HL-60/S4 treated with retinoic acid at 250 ng/mL for 4 days and 3 days (cell line): Measurements from ENCODE around the gene TMEM17.

Source experiments
- in situ Hi-C: fragments of 300-500 bp; cut with MboI; formaldehyde crosslinking; loops from 2 replicates; pipeline ENCODE4 v1.7.0; 2022; ENCODE audit warnings: low sequenced_read_pairs

TMEM17 gene

GRCh38 chr2:62474176-62474575 is 31.8 kb downstream of the TMEM17 start:
- in situ Hi-C loops, result loop anchor here (25.0 kb wide), 1 partner anchor 288 kb away; no protein-coding TSS in a partner anchor

GRCh38 chr2:62473246-62473827 is 32.7 kb downstream of the TMEM17 start:
- in situ Hi-C loops, result loop anchor here (25.0 kb wide), 1 partner anchor 289 kb away; no protein-coding TSS in a partner anchor

- in situ Hi-C loops, result loop anchor here (25.0 kb wide), 1 partner anchor 290 kb away; no protein-coding TSS in a partner anchor
Measured at GRCh38 chr2:62472312-62472711, 33.7 kb downstream of the TMEM17 start.

DNA sequence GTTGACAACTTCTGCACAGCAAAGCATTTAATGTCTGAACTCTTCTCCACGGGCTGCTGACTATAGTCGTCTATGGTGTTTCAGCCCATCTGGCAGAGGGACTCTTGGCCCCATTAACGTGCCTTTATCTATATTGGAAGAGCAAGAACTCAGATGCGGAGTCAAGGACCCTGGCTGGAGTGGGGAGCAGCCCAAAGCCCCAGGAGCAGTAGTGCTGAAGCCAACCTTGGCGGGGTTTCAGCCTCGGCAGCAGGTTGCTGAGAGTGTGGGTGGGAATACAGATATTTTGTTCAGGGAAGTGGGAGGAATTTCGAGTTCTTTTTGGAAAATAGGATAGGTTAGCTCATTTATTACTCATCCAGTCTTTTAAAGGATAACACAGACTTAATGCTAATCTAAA is 34.2 kb downstream of the TMEM17 start:
- in situ Hi-C loops, result loop anchor here (25.0 kb wide), 1 partner anchor 290 kb away; no protein-coding TSS in a partner anchor

GRCh38 chr2:62471404-62471803 is 34.6 kb downstream of the TMEM17 start:
- in situ Hi-C loops, result loop anchor here (25.0 kb wide), 1 partner anchor 291 kb away; no protein-coding TSS in a partner anchor

DNA sequence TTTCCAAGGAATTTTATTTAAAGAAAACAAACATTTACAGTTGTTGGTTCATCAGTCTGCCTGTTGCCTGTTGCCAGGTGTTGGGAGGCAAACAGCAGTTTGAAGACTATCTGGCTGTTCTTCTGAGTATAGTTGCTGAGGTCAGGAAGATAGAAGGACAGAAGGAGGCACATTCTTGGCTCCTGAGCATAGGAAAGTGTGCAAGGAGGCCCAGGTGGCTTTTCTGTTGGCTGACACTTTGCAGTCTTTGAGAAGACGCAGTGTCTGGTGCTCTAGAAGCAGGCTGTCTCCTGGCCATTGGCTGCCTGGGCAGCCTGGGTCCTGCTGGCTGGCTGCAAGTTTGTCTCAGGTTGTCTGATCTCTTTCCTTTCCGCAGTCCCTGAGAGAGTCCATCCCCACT is 36.4 kb downstream of the TMEM17 start:
- in situ Hi-C loops, result loop anchor here (25.0 kb wide), 1 partner anchor 293 kb away; no protein-coding TSS in a partner anchor

- in situ Hi-C loops, result loop anchor here (25.0 kb wide), 1 partner anchor 293 kb away; no protein-coding TSS in a partner anchor
Measured at GRCh38 chr2:62469114-62469513, 36.9 kb downstream of the TMEM17 start.

DNA sequence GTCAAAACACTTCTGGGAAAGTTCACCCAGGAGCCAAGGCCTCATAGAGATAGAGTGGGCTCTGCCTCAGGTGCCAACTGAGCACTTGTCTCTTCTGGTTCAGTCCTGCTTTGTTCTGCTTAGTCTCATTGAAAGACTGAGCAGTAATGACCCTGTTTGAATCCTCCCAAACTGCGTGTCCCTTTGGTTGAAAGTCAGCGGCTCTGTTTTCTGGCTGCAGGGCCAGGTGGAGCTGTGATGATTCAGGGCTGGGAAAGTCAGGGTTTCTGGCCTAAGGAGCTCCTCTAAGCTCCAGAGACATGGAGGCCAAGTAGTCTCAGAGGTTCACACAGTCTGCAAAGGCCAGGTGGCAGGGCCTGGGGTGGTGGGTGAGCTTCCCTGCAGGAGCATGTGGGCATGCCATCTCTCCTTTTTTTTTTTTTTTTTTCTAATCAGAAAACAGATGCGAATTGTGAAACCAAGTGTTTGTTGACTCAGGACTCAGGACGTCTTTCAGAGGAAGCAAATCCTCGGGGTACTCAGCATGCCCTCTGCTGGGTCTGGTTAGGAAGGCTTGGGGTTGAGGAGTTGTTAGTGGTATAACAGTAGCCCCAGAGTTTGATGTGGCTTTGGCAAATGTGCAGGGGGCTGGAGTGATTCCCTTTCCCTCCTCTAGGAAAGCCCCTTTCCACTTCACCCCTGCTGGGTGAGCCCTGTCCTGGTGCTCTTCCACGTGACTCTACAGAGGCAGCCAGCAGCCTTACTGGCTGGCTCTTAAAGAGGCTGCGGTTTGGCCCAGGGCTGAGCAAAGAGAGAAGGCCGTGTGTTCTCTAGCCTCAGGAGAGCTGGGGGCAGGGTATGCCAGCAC is 38.3 kb downstream of the TMEM17 start:
- in situ Hi-C loops, result loop anchor here (25.0 kb wide), 1 partner anchor 295 kb away; no protein-coding TSS in a partner anchor

DNA sequence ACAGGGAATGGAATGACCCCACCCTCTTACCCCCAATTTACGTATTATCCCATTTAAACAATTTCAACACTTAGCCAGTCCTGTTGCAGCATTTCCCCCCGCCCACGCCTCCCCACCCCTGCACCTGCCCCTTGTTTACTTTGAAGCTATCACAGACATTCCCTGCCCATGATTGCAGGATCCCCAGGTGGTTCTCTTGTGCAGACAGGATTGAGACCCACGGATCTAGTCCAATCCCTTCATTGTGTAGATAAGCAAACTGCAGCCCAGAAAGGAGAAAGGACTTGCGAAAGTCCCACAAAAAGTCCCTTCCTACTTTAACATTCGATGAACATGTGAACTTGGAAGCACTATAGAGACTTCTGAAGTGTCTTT is 38.9 kb downstream of the TMEM17 start:
- in situ Hi-C loops, result loop anchor here (25.0 kb wide), 1 partner anchor 295 kb away; no protein-coding TSS in a partner anchor

GRCh38 chr2:62466503-62466854 is 39.5 kb downstream of the TMEM17 start:
- in situ Hi-C loops, result loop anchor here (25.0 kb wide), 1 partner anchor 296 kb away; no protein-coding TSS in a partner anchor

DNA sequence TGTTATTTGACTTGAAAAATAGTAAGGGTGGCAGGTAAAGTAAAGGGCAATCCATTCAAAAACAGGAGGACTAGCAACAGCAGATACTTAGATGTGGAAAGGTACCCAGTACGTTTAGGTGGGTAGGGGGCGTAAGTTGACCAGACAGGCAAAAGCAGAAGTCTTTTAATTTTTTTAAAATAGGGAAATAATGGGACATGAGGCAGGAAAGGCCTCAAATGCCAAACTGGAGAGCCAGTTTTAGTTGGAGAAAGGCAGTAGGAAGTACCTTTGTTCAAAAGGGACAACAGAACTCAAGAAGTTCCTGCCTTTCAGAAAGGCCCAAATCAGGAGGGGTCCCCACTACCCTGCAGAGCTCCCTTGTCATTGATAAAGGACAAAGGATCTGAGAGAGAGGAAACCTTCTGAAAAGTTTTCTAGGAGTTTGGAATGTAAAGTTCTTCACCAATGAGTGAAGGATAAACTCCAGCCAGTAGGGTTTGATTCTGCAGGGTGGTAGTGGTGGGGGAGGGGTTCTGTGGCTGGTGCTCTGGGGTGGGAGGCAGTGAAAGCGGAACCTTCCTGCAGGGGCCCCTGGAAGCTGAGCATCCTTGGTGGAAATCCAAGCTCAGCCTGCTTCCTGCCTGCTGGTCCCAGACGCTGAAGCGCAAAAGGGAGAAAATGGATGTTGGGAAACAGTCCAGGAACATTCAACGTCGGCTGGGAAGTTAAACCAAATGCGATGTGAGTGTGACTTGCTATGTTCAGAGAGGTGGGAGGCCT is 40.1 kb downstream of the TMEM17 start:
- in situ Hi-C loops, result loop anchor here (25.0 kb wide), 1 partner anchor 296 kb away; no protein-coding TSS in a partner anchor

DNA sequence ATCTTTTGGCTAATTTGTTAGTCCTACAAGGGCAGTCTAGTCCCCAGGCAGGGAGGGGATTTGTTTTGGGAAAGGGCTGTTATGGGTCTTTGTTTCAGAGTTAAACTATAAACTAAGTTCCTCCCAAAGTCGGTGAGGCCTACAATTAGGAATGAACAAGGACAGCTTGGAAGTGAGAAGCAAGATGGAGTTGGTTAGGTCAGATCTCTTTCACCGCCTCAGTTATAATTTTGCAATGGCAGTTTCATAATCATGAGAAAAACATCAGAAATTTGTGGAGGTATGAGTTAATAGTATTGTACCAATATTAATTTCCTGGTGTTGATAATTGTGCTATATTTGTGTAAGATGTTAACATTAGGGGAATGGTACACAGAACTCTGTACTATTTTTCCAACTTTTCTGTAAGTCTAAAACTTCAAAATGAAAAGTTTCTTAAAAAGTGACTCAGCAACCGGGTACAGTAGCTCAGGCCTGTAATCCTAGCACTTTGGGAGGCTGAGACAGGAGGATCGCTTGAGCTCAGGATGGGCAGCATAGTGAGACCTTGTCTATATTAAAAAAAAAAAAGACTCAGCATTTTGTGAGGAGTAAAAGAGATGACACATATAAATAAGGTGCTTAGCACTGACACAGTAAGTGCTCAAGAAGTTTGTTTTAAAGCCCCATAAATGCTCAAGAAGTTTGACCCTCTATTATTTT is 40.8 kb downstream of the TMEM17 start:
- in situ Hi-C loops, result loop anchor here (25.0 kb wide), 1 partner anchor 297 kb away; no protein-coding TSS in a partner anchor

DNA sequence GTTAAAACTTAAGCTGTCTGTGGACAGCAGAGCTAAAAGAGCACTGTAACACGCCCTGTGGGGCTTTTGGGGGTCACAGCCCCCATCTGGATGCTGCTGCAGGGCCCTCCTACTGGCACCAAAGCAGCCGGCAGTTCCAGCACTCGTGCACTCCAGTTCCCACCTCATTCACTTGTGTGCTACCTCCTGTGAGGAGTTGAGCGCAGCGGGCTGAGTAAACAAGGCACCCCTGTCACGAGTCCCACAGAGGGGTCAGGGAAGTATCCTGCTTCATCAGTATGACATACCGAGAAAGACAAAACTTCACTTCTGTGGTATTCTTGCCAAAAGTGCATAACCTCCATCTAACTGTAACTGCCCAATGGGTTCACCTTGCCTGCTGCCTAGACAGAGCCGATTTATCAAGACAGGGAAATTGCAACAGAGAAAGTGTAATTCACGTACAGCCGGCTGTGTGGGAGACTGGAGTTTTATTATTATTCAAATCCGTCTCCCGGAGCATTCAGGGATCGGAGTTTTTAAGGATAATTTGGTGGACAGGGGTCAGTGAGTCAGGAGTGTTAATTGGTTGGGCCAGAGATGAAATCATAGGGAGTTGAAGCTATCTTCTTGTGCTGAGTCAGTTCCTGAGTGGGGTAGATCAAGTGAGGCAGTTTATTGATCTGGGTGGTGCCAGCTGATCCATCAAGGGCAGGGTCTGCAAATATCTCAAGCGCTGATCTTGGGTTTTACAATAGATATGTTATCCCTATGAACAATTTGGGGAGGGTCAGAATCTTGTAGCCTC is 41.6 kb downstream of the TMEM17 start:
- in situ Hi-C loops, result loop anchor here (25.0 kb wide), 1 partner anchor 298 kb away; no protein-coding TSS in a partner anchor

GRCh38 chr2:62462211-62462610 is 43.8 kb downstream of the TMEM17 start:
- in situ Hi-C loops, result loop anchor here (25.0 kb wide), 1 partner anchor 300 kb away; no protein-coding TSS in a partner anchor

DNA sequence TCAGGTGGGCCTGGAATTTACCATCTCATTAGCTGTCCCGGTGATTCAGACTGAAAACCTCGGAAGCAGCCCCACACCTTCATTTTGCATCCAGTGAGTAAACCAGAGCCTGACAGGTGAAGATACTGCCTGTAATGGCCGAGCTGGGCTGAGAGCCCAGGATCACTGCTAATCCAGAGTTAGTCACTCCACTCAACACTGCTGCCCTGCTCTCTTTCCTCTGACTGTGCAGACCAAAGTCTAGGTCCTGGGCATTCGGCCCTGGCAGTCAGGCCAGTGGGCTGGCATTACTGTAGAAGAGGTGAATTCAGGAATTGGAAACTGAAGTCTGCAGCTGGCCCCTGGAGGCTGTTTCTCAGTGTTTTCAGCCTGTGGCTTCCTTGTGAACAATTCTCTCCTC is 44.3 kb downstream of the TMEM17 start:
- in situ Hi-C loops, result loop anchor here (25.0 kb wide), 1 partner anchor 301 kb away; no protein-coding TSS in a partner anchor

GRCh38 chr2:62461017-62461553 is 44.9 kb downstream of the TMEM17 start:
- in situ Hi-C loops, result loop anchor here (25.0 kb wide), 1 partner anchor 301 kb away; no protein-coding TSS in a partner anchor

GRCh38 chr2:62460175-62460574 is 45.8 kb downstream of the TMEM17 start:
- in situ Hi-C loops, result loop anchor here (25.0 kb wide), 1 partner anchor 302 kb away; no protein-coding TSS in a partner anchor

GRCh38 chr2:62459672-62460071 is 46.3 kb downstream of the TMEM17 start:
- in situ Hi-C loops, result loop anchor here (25.0 kb wide), 1 partner anchor 303 kb away; no protein-coding TSS in a partner anchor

DNA sequence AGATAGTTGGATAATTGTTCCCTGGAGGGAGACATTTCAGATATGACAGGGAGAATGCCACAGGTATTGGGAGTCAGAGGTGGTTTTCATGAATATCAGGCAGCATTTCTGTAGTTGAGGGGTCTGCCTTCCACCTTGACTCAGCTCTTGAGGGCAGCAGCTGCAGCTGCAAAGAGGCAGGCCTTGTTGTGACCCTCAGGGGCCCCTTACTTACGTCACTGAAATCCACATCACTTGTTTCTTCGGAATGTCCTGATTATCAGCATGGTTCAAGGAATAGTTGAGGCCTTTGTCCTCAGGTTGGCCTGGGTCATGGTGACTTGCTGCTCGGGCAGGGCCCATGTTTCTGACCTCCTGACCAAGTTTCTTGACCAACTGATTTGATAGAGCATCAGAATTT is 46.9 kb downstream of the TMEM17 start:
- in situ Hi-C loops, result loop anchor here (25.0 kb wide), 1 partner anchor 303 kb away; no protein-coding TSS in a partner anchor
